Ascending aorta (tissue), 2 donors: ENCODE data around the gene PTGES3L. TPM values are rescaled to one million over a fixed set of nuclear protein-coding genes. Genes with fewer than 3 reads are reported as not detected.

Experiments used
- DNase-seq, 2 donors: peaks; one replicate each; pipeline ENCODE4 v3.0.0-alpha.2; 2019; ENCODE audit warnings: low spot score in 2 of 2
- H3K27ac ChIP-seq, 2 donors: fragments of 200-600 bp; sonication (generic); one replicate each; pipeline ENCODE4 v1.5.1; 2016 to 2017; ENCODE audit warnings: mild to moderate bottlenecking in 1 of 2
- H3K27me3 ChIP-seq: fragments of 200-600 bp; sonication (generic); one replicate; pipeline ENCODE4 v1.5.1; 2017
- H3K36me3 ChIP-seq, 2 donors: fragments of 200-600 bp; sonication (generic); one replicate each; pipeline ENCODE4 v1.5.1; 2016
- H3K4me1 ChIP-seq, 2 donors: fragments of 200-600 bp; sonication (generic); one replicate each; pipeline ENCODE4 v1.5.1; 2016 to 2017; ENCODE audit warnings: mild to moderate bottlenecking in 1 of 2
- H3K4me3 ChIP-seq, 2 donors: fragments of 200-600 bp; sonication (generic); one replicate each; pipeline ENCODE4 v1.5.1; 2016 to 2017; ENCODE audit warnings: mild to moderate bottlenecking in 1 of 2
- H3K9me3 ChIP-seq, 2 donors: fragments of 200-600 bp; sonication (generic); one replicate each; pipeline ENCODE4 v1.5.1; 2016
- CTCF ChIP-seq, 3 experiments: fragments of 200-600 bp in 2 of 3; fragments of 450-650 bp in 1 of 3; sonication (generic) in 2 of 3; IDR thresholded peaks; one replicate each; pipeline ENCODE4 v1.5.1; 2016 to 2019; ENCODE audit warnings: antibody characterized with exemption in 3 of 3, mild to moderate bottlenecking in 1 of 3, moderate library complexity in 1 of 3
- intact Hi-C: fragments of 100-400 bp; cut with DNase I; formaldehyde crosslinking; loops from one replicate; pipeline ENCODE4 v1.15.1; 2023
- total RNA-seq: library from RNA; depleted of rRNA; stranded (reverse); fragments of >200 nt; gene quantifications from one replicate; pipeline ENCODE4 v1.1.0, GENCODE V29; 2016

PTGES3L gene
- total RNA-seq, 1 donor from 2014 or later = not detected

GRCh38 chr17:42946812-42947211, 33.1 kb downstream of the PTGES3L start:
- intact Hi-C loops = no loop called here
- no peak for TF ChIP-seq CTCF (IDR thresholded peaks at IDR 0.05)
- no peaks in the 10 kb centered on the region for H3K27me3 ChIP-seq
- H3K4me3 ChIP-seq = no peak overlapping the region
- no peak for DNase-seq
- H3K27ac ChIP-seq = peak overlapping the region; percentile 56 to 66
- peaks cover 18 to 20% of the 10 kb centered on the region in 2 donors for H3K36me3 ChIP-seq
- H3K9me3 ChIP-seq = no peaks in the 10 kb centered on the region
- peaks cover 0 to 12% of the 10 kb centered on the region in 2 donors for H3K4me1 ChIP-seq

- no peak for TF ChIP-seq CTCF (IDR thresholded peaks at IDR 0.05)
- Histone ChIP-seq H3K27ac (peak overlapping the region in 1 of 2 donors; percentile 56), H3K4me1 (peaks cover 0 to 12% of the 10 kb centered on the region in 2 donors), H3K27me3 (no peaks in the 10 kb centered on the region), H3K9me3 (no peaks in the 10 kb centered on the region), H3K4me3 (no peak overlapping the region), H3K36me3 (peaks cover 4 to 5% of the 10 kb centered on the region in 2 donors)
- intact Hi-C loops = no loop called here
- no peak for DNase-seq
Observed at GRCh38 chr17:42944211-42944610, 35.7 kb downstream of the PTGES3L start.

GRCh38 chr17:42937712-42938596, 41.9 kb downstream of the PTGES3L start:
- Histone ChIP-seq H3K36me3 (no peaks in the 10 kb centered on the region), H3K9me3 (no peaks in the 10 kb centered on the region), H3K27me3 (no peaks in the 10 kb centered on the region), H3K4me1 (no peaks in the 10 kb centered on the region), H3K27ac (no peak overlapping the region), H3K4me3 (no peak overlapping the region)
- intact Hi-C loops = loop anchor here (1.0 to 2.0 kb wide), 2 partner anchors 95 to 217 kb away; no protein-coding TSS in a partner anchor
- no peak for DNase-seq
- peak; percentile 45 to 78 (median 50) for TF ChIP-seq CTCF (IDR thresholded peaks at IDR 0.05)

GRCh38 chr17:42929497-42929844, 50.4 kb downstream of the PTGES3L start:
- DNase-seq = no peak
- peak overlapping the region; percentile 12 to 47 for H3K27ac ChIP-seq
- H3K4me1 ChIP-seq = no peaks in the 10 kb centered on the region
- H3K9me3 ChIP-seq = no peaks in the 10 kb centered on the region
- no peaks in the 10 kb centered on the region for H3K27me3 ChIP-seq
- H3K4me3 ChIP-seq = no peak overlapping the region
- no peak for TF ChIP-seq CTCF (IDR thresholded peaks at IDR 0.05)
- intact Hi-C loops = loop anchor here (1.0 to 5.0 kb wide), 3 partner anchors 37 to 86 kb away; partner anchors contain the start of gene AOC3
- H3K36me3 ChIP-seq = no peaks in the 10 kb centered on the region

- TF ChIP-seq CTCF (IDR thresholded peaks at IDR 0.05) = peak; percentile 69 to 79 (median 76)
- no peaks in the 10 kb centered on the region for H3K9me3 ChIP-seq
- H3K27me3 ChIP-seq = no peaks in the 10 kb centered on the region
- DNase-seq = peak; percentile 15 to 80
- H3K36me3 ChIP-seq = no peaks in the 10 kb centered on the region
- peak overlapping the region in 1 of 2 donors; percentile 11 for H3K4me3 ChIP-seq
- intact Hi-C loops = loop anchor here (1.0 to 5.0 kb wide), 3 partner anchors 37 to 86 kb away; partner anchors contain the start of gene AOC3
- H3K4me1 ChIP-seq = no peaks in the 10 kb centered on the region
- H3K27ac ChIP-seq = peak overlapping the region; percentile 47 to 71
Observed at GRCh38 chr17:42928714-42929496, 51.0 kb downstream of the PTGES3L start.
